Panc1 (cell line): ENCODE measurements around the gene NCF1. TPM values are rescaled to one million over a fixed set of nuclear protein-coding genes. Genes with fewer than 3 reads are reported as not detected.
"Not testable (repeated sequence)": the region's sequence is repeated elsewhere in the genome, so short reads cannot be mapped to it uniquely, and the experiment has no call there.

ENCODE experiments used
- ATAC-seq: fragments of 200-7000 bp; cut with Tn5 transposase; 2 replicates; pipeline ENCODE4 v1.9.1; 2020; ENCODE audit warnings: mild to moderate bottlenecking, moderate library complexity
- Bru-seq: library from RNA; stranded (reverse); fragments of 400-500 nt; gene quantifications from one replicate; lab custom pipeline; 2021; lab: Mats Ljungman, UMichigan
- BruChase-seq, 2 experiments: library from RNA; stranded (reverse); fragments of 400-500 nt; gene quantifications; one replicate each; lab custom pipeline; 2021; lab: Mats Ljungman, UMichigan
- BruUV-seq: library from RNA; stranded (reverse); fragments of 400-500 nt; replicated peaks from 2 replicates; lab custom pipeline; 2021; lab: Mats Ljungman, UMichigan
- CTCF ChIA-PET: fragments of 300-600 bp; sonication (Branson Sonifier 250); formaldehyde crosslinking; loops from one replicate; lab custom pipeline; 2022; ENCODE audit warnings: antibody characterized with exemption; lab: Charles Lee
- POLR2A ChIA-PET: fragments of 300-600 bp; sonication (Branson Sonifier 250); formaldehyde crosslinking; loops from one replicate; lab custom pipeline; 2022; ENCODE audit warnings: antibody characterized with exemption; lab: Charles Lee
- DNase-seq: peaks from one replicate; pipeline ENCODE4 v3.0.0-alpha.2; 2010; ENCODE audit warnings: low read depth, low spot score
- H3K27ac ChIP-seq: 2 replicates; pipeline ENCODE4 v1.5.1; 2011; ENCODE audit warnings: mild to moderate bottlenecking, low read length, inconsistent platforms
- H3K27me3 ChIP-seq: fragments of 200-500 bp; sonication (Bioruptor generic); 2 replicates; pipeline ENCODE4 v1.6.0; 2014; ENCODE audit warnings: low read length, inconsistent platforms; ENCODE audit not compliant: control insufficient read depth, insufficient read depth
- H3K36me3 ChIP-seq: fragments of 200-500 bp; sonication (Bioruptor generic); 2 replicates; pipeline ENCODE4 v1.5.1; 2014; ENCODE audit warnings: inconsistent platforms, mild to moderate bottlenecking, low read length, moderate library complexity; ENCODE audit not compliant: control insufficient read depth, insufficient read depth
- H3K4me1 ChIP-seq: 2 replicates; pipeline ENCODE4 v1.5.1; 2011; ENCODE audit warnings: inconsistent platforms, mild to moderate bottlenecking, low read length, moderate library complexity; ENCODE audit not compliant: control insufficient read depth, insufficient read depth
- H3K4me3 ChIP-seq, 2 experiments: 2 replicates each; pipeline ENCODE4 v1.5.1; 2011 to 2012; ENCODE audit warnings: low read depth in 2 of 2, low read length in 2 of 2, mild to moderate bottlenecking in 2 of 2, inconsistent platforms in 1 of 2, moderate library complexity in 1 of 2
- H3K9me3 ChIP-seq: fragments of 200-500 bp; sonication (Bioruptor generic); 2 replicates; pipeline ENCODE4 v1.5.1; 2014; ENCODE audit warnings: low read depth, mild to moderate bottlenecking, inconsistent platforms, low read length, moderate library complexity; ENCODE audit not compliant: control insufficient read depth, insufficient read depth
- POLR2AphosphoS5 ChIP-seq: IDR thresholded peaks from 2 replicates; pipeline ENCODE4 v1.6.1; 2012; ENCODE audit warnings: mild to moderate bottlenecking, low read depth, low read length, moderate library complexity
- SIN3A ChIP-seq: IDR thresholded peaks from 2 replicates; pipeline ENCODE4 v1.6.1; 2012; ENCODE audit warnings: low read depth, mild to moderate bottlenecking, low read length, moderate library complexity, borderline replicate concordance; ENCODE audit not compliant: insufficient read depth
- TCF7L2 ChIP-seq: IDR thresholded peaks from 2 replicates; pipeline ENCODE4 v1.6.1; 2011; ENCODE audit warnings: mild to moderate bottlenecking, low read depth, low read length, inconsistent platforms
- in situ Hi-C: cut with HindIII; loops from 2 replicates; pipeline ENCODE4 v1.10.0; 2016; ENCODE audit warnings: low sequenced_read_pairs, low pct_unique_long_range_greater_than_20kb
- intact Hi-C: fragments of 100-400 bp; cut with micrococcal nuclease; formaldehyde crosslinking; loops from one replicate; pipeline ENCODE4 v1.10.0; 2022; ENCODE audit not compliant: unreplicated experiment
- long read RNA-seq: library from polyadenylated mRNA; unstranded; transcript quantifications from one replicate; pipeline ENCODE4 v2.0.0, GENCODE V29; 2021; ENCODE audit not compliant: unreplicated experiment
- polyA plus RNA-seq: library from polyadenylated mRNA; unstranded; fragments of >200 nt; gene quantifications from one replicate; pipeline ENCODE4 v1.2.1, GENCODE V29; 2012; ENCODE audit warnings: missing spikeins; ENCODE audit not compliant: insufficient read length
- total RNA-seq: library from RNA; stranded (reverse); gene quantifications from one replicate; pipeline ENCODE4 v1.2.1, GENCODE V29; 2021; ENCODE audit not compliant: unreplicated experiment
- TF ChIP-seq, protein P1 (sequence below): fragments of 450-650 bp; IDR thresholded peaks from 2 replicates; pipeline ENCODE4 v1.5.1; 2017; ENCODE audit warnings: mild to moderate bottlenecking
- TF ChIP-seq, protein P2 (sequence below), 2 experiments: IDR thresholded peaks; 2 replicates each; pipeline ENCODE4 v1.6.1; 2011 to 2012; ENCODE audit warnings: low read depth in 2 of 2, control low read depth in 1 of 2, low read length in 1 of 2, mild to moderate bottlenecking in 1 of 2, moderate library complexity in 1 of 2; ENCODE audit not compliant: insufficient read depth in 1 of 2

The NCF1 gene
- total RNA-seq: not detected
- polyA plus RNA-seq: 0.59 TPM
- Bru-seq, nascent RNA: percentile 11 among the genes with signal in this experiment
- percentile 12 among the genes with signal in this experiment for BruChase-seq, experiment 1, labeled RNA remaining after a 2-hour chase
- BruChase-seq, experiment 2, labeled RNA remaining after a 6-hour chase: percentile 14 among the genes with signal in this experiment
- long read RNA-seq: 0 reads

- H3K27ac ChIP-seq, H3K36me3 ChIP-seq, intact Hi-C loops, in situ Hi-C loops, H3K27me3 ChIP-seq, DNase-seq, POLR2A ChIA-PET, H3K4me1 ChIP-seq, H3K4me3 ChIP-seq, H3K9me3 ChIP-seq, BruUV-seq, ATAC-seq, CTCF ChIA-PET: not testable (repeated sequence)
Measured at GRCh38 chr7:74773760-74774750, at the start of gene NCF1. Gene NCF1 (plus strand): TSS chr7:74774011. CDS start chr7:74774032, 21 bp downstream.

DNA sequence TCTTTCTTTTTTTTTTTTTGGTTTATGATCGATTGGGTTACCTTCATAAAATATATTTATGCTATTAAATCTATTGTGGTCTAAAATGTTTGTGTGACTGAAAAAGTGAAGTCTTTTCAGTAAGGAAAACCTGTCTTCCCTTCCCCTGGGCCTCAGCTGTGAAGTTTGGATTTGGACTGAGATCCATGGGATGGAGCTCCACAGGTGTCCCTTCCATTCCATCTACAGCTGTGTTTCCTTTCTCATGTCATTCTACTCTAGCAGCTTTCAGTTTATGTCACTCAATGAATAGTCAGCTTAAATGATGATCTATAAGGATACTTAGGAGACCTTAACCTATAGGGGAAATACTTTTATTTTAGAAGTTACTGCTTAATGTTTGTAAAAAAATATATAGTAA, 48.0 kb upstream of the NCF1 start:
- Histone ChIP-seq H3K4me3 (no peak overlapping the region), H3K4me1 (no peaks in the 10 kb centered on the region), H3K27ac (peak overlapping the region; percentile 19; the same call in 1 of the 2 replicates), H3K27me3 (no peaks in the 10 kb centered on the region), H3K9me3 (no peaks in the 10 kb centered on the region), H3K36me3 (peaks cover 15% of the 10 kb centered on the region)
- POLR2A ChIA-PET: no interaction called here
- CTCF ChIA-PET: no interaction called here
- no TSS peak for BruUV-seq
- in situ Hi-C loops (no loop called here), intact Hi-C loops (no loop called here)
- TF ChIP-seq TCF7L2: no peak
- TF ChIP-seq POLR2AphosphoS5: no peak
- TF ChIP-seq, protein P1, sequence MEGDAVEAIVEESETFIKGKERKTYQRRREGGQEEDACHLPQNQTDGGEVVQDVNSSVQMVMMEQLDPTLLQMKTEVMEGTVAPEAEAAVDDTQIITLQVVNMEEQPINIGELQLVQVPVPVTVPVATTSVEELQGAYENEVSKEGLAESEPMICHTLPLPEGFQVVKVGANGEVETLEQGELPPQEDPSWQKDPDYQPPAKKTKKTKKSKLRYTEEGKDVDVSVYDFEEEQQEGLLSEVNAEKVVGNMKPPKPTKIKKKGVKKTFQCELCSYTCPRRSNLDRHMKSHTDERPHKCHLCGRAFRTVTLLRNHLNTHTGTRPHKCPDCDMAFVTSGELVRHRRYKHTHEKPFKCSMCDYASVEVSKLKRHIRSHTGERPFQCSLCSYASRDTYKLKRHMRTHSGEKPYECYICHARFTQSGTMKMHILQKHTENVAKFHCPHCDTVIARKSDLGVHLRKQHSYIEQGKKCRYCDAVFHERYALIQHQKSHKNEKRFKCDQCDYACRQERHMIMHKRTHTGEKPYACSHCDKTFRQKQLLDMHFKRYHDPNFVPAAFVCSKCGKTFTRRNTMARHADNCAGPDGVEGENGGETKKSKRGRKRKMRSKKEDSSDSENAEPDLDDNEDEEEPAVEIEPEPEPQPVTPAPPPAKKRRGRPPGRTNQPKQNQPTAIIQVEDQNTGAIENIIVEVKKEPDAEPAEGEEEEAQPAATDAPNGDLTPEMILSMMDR: no peak
- TF ChIP-seq SIN3A: no peak
- TF ChIP-seq, protein P2, sequence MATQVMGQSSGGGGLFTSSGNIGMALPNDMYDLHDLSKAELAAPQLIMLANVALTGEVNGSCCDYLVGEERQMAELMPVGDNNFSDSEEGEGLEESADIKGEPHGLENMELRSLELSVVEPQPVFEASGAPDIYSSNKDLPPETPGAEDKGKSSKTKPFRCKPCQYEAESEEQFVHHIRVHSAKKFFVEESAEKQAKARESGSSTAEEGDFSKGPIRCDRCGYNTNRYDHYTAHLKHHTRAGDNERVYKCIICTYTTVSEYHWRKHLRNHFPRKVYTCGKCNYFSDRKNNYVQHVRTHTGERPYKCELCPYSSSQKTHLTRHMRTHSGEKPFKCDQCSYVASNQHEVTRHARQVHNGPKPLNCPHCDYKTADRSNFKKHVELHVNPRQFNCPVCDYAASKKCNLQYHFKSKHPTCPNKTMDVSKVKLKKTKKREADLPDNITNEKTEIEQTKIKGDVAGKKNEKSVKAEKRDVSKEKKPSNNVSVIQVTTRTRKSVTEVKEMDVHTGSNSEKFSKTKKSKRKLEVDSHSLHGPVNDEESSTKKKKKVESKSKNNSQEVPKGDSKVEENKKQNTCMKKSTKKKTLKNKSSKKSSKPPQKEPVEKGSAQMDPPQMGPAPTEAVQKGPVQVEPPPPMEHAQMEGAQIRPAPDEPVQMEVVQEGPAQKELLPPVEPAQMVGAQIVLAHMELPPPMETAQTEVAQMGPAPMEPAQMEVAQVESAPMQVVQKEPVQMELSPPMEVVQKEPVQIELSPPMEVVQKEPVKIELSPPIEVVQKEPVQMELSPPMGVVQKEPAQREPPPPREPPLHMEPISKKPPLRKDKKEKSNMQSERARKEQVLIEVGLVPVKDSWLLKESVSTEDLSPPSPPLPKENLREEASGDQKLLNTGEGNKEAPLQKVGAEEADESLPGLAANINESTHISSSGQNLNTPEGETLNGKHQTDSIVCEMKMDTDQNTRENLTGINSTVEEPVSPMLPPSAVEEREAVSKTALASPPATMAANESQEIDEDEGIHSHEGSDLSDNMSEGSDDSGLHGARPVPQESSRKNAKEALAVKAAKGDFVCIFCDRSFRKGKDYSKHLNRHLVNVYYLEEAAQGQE (IDR thresholded peaks at IDR 0.05; ENCODE audit: insufficient read depth in 1 of 2, low read depth in 2 of 2, low read length in 1 of 2): no peak
- no peak for DNase-seq
- ATAC-seq: no peak
